ENCODE data around the gene SLC25A24. TPM values are rescaled to one million over a fixed set of nuclear protein-coding genes. Genes with fewer than 3 reads are reported as not detected.

The SLC25A24 gene
- 78.9 and 98.2 TPM in 2 replicates for total RNA-seq

GRCh38 chr1:108199781-108200686 is at the start of gene SLC25A24:
SLC25A24 (minus strand) TSS chr1:108200343; CDS start chr1:108200138, 205 bp downstream.

DNA sequence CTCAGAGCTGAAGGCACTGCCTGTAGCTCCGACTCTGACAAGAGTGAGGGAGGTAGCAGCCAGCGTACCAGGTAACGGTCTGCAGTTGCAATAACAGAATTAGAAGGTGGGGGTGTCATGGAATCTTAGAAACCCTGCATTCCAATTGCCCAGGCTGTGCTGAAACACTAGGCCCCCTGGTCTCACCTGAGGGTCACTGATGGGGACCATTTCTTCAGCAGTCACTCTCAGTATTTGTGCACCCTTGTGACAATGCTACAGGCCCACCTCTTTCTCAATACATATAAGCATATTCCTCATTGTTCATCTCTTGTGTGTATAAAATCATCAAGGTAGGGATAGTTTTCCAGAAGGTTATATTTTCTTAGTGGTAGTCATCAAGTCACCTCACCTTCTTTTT is 43.8 kb upstream of the SLC25A24 start, which contains the start of gene NBPF4:
TSS of gene NBPF4 (minus strand) at position 101 of the 400 bp plus-strand sequence. CDS start 315 bp downstream, outside the sequence.

Other genes starting within 250 kb of the SLC25A24 start
- 1.3 and 2.8 TPM in 2 replicates for gene VAV3, start 235.2 kb downstream of the SLC25A24 start, total RNA-seq
- gene NBPF4, start 43.7 kb upstream of the SLC25A24 start, total RNA-seq = not detected in 2 replicates
- gene NBPF6, start 250.0 kb upstream of the SLC25A24 start, total RNA-seq = not detected in 2 replicates

All from thoracic aorta endothelial cell (primary cell).